ENCODE results near the gene TGFBR3.

The TGFBR3 gene

GRCh38 chr1:91635763-91636162, 250.2 kb downstream of the TGFBR3 start:
- DNase-seq (ENCODE audit: low spot score), result no peak

GRCh38 chr1:91633438-91633837, 252.5 kb downstream of the TGFBR3 start:
- no peak for DNase-seq (ENCODE audit: low spot score)

GRCh38 chr1:91631718-91632330, 254.1 kb downstream of the TGFBR3 start:
- no peak for DNase-seq (ENCODE audit: low spot score)

- no peak for DNase-seq (ENCODE audit: low spot score)
Measured at GRCh38 chr1:91630803-91631202, 255.1 kb downstream of the TGFBR3 start.
